Measurements from ENCODE around the gene ABCA12. TPM values are rescaled to one million over a fixed set of nuclear protein-coding genes. Genes with fewer than 3 reads are reported as not detected.

The ABCA12 gene
- total RNA-seq, 1 donor from 2014 or later, result 0.03 TPM

- no peak for DNase-seq
- Histone ChIP-seq H3K4me3 (no peak overlapping the region), H3K27ac (replicated peaks) (no peak overlapping the region), H3K9me3 (replicated peaks) (no peaks in the 10 kb centered on the region), H3K27me3 (ENCODE audit: low read depth) (no peaks in the 10 kb centered on the region), H3K36me3 (no peaks in the 10 kb centered on the region), H3K4me1 (no peaks in the 10 kb centered on the region)
- no peak for TF ChIP-seq CTCF (IDR thresholded peaks at IDR 0.05; ENCODE audit: borderline replicate concordance)
- intact Hi-C loops (cut with micrococcal nuclease), result no loop called here
Measured at GRCh38 chr2:215149486-215149885, 11.1 kb upstream of the ABCA12 start.

GRCh38 chr2:215149060-215149459 lies 10.6 kb upstream of the ABCA12 start:
- H3K4me1 ChIP-seq, result no peaks in the 10 kb centered on the region
- intact Hi-C loops (cut with micrococcal nuclease), result no loop called here
- no peak overlapping the region for H3K4me3 ChIP-seq
- no peak overlapping the region for H3K27ac ChIP-seq (replicated peaks)
- no peaks in the 10 kb centered on the region for H3K27me3 ChIP-seq (ENCODE audit: low read depth)
- H3K36me3 ChIP-seq, result no peaks in the 10 kb centered on the region
- no peak for DNase-seq
- H3K9me3 ChIP-seq (replicated peaks), result no peaks in the 10 kb centered on the region
- no peak for TF ChIP-seq CTCF (IDR thresholded peaks at IDR 0.05; ENCODE audit: borderline replicate concordance)

- Histone ChIP-seq H3K9me3 (replicated peaks) (no peaks in the 10 kb centered on the region), H3K27ac (replicated peaks) (no peak overlapping the region), H3K4me3 (no peak overlapping the region), H3K27me3 (ENCODE audit: low read depth) (no peaks in the 10 kb centered on the region), H3K36me3 (no peaks in the 10 kb centered on the region), H3K4me1 (no peaks in the 10 kb centered on the region)
- no peak for TF ChIP-seq CTCF (IDR thresholded peaks at IDR 0.05; ENCODE audit: borderline replicate concordance)
- intact Hi-C loops (cut with micrococcal nuclease), result no loop called here
- DNase-seq, result no peak
Measured at GRCh38 chr2:215145611-215146010, 7.2 kb upstream of the ABCA12 start.

- TF ChIP-seq CTCF (IDR thresholded peaks at IDR 0.05; ENCODE audit: borderline replicate concordance), result no peak
- no peaks in the 10 kb centered on the region for H3K27me3 ChIP-seq (ENCODE audit: low read depth)
- H3K9me3 ChIP-seq (replicated peaks), result no peaks in the 10 kb centered on the region
- H3K4me1 ChIP-seq, result no peaks in the 10 kb centered on the region
- H3K27ac ChIP-seq (replicated peaks), result no peak overlapping the region
- intact Hi-C loops (cut with micrococcal nuclease), result no loop called here
- no peak for DNase-seq
- H3K4me3 ChIP-seq, result no peak overlapping the region
- H3K36me3 ChIP-seq, result no peaks in the 10 kb centered on the region
Measured at GRCh38 chr2:215144106-215144875, 5.9 kb upstream of the ABCA12 start.

- H3K27ac ChIP-seq (replicated peaks), result no peak overlapping the region
- H3K4me3 ChIP-seq, result no peak overlapping the region
- intact Hi-C loops (cut with micrococcal nuclease), result no loop called here
- no peak for TF ChIP-seq CTCF (IDR thresholded peaks at IDR 0.05; ENCODE audit: borderline replicate concordance)
- no peaks in the 10 kb centered on the region for H3K4me1 ChIP-seq
- no peaks in the 10 kb centered on the region for H3K9me3 ChIP-seq (replicated peaks)
- no peaks in the 10 kb centered on the region for H3K36me3 ChIP-seq
- DNase-seq, result no peak
- peaks cover 3% of the 10 kb centered on the region for H3K27me3 ChIP-seq (ENCODE audit: low read depth)
Measured at GRCh38 chr2:215143458-215143857, 5.0 kb upstream of the ABCA12 start.
